HG03064 (cell line): ENCODE measurements around the gene CDC42SE2.
A peak's percentile ranks its signal among the peaks of the same experiment; 100 is the strongest.

Experiments used
- ATAC-seq: cut with Tn5 transposase; IDR thresholded peaks from one replicate; pipeline ENCODE4 v1.9.1; 2021; ENCODE audit warnings: low read depth; ENCODE audit not compliant: unreplicated experiment

The CDC42SE2 gene

DNA sequence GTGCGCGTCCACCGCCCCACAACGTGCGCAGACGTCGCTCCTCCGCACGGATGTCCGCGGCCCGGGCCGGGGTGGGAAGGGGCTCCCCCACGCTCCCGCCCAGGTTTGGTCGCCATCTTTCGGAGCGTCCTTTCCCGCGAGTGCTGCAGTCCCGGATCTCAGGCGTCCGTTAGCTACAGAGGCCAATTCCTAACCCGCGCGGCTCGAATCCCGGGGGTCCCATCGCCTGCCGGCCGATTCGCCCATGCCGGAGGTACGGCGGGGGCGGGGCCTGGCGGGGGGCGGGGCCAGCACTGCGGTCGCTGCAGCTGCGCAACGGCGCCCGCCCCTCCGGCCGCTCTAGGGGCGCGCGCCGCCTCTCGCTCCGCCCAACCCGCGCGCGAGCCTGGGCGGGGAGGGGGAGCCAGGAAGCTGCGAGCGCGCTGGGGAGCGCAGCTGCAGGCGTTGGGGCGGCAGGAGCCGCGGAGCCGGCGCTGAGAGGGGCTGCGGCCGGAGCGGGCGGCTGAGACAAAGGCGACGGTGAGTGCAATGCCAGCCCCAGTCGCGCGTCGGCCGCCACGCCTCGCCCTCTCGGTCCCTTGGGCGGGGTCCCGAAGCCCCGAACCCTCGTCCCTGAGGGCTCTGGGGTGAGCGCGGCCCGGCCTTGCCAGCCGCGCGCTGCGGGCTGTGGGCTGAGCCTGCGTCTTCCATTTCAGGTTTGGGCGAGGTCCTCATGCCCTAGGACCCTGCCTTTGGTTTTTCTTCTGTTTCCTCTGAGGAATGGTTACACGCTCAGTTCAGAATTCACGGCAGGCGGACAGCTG is at the start of gene CDC42SE2:
Gene CDC42SE2 (plus strand): TSS at position 406 of the 803 bp plus-strand sequence. CDS start 95,441 bp downstream, outside the sequence.
- ATAC-seq, result peak; percentile 87

- no peak for ATAC-seq
Measured at GRCh38 chr5:131214609-131215227, 49.1 kb upstream of the CDC42SE2 start.

GRCh38 chr5:131217791-131218190 is 46.1 kb upstream of the CDC42SE2 start:
- ATAC-seq, result no peak

GRCh38 chr5:131218392-131218791 is 45.5 kb upstream of the CDC42SE2 start:
- ATAC-seq, result peak; percentile 51

DNA sequence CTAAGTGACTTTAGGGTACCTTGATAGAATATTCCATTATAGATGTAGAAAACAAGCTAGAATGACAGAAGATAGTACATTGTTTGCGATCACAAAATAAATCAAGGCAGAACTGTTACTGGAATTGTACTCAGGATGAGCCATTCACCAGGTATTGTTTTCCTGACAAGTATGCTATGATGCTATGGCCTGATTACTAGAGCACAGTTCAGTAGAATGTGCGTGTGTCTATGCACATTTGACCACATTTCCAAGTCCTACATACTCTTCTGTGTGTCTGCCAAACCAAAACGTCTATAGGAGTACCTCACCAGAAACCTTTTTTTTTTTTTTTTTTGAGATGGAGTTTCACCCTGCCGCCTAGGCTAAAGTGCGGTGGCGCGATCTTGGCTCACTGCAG is 43.3 kb upstream of the CDC42SE2 start:
- ATAC-seq, result no peak

DNA sequence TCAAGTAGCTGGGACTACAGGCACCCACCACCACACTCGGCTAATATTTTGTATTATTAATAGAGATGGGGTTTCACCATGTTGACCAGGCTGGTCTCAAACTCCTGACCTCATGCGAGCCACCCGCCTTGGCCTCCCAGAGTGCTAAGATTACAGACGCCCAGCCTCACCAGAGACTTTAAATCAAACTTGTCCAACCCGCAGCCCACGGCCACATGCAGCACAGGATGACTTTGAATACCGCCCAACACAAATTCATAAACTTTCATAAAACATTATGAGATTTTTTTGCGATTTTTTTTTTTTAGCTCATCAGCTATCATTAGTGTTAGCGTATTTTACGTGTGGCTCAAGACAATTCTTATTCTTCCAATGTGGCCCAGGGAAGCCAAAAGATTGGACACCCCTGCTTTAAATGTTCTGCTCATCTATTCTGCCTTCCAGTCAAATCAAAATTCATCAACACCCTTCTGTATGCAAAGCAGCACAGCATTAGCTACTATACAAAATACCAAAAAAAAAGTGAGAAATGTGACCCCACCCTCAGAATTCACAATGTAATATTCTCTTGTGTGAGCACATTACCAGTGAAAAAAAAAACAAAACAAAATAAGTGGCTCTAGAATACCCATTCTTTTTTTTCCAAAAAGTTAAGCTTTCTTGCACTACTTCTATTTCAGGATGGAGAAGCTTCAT is 42.7 kb upstream of the CDC42SE2 start:
- no peak for ATAC-seq

DNA sequence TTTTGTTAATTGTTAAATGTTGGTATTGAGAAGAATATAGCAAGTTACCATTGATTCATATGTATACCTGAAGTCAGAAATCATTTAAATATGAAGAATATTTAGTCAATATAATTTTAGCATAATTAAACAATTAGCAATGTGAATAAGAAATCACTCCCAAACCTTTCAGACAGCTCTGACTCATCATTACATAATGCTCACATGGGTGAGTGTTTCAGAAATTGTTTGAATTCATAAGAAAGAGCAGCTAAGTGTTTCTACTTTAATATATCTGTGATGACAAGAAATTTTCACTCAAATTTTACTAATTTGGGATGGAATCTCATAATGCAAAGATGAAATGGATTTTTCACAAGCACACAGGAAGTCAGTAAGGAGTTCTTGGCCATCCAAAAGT is 42.0 kb upstream of the CDC42SE2 start:
- no peak for ATAC-seq

GRCh38 chr5:131222731-131223130 is 41.1 kb upstream of the CDC42SE2 start:
- no peak for ATAC-seq

GRCh38 chr5:131223751-131224386 is 40.0 kb upstream of the CDC42SE2 start:
- ATAC-seq, result no peak

DNA sequence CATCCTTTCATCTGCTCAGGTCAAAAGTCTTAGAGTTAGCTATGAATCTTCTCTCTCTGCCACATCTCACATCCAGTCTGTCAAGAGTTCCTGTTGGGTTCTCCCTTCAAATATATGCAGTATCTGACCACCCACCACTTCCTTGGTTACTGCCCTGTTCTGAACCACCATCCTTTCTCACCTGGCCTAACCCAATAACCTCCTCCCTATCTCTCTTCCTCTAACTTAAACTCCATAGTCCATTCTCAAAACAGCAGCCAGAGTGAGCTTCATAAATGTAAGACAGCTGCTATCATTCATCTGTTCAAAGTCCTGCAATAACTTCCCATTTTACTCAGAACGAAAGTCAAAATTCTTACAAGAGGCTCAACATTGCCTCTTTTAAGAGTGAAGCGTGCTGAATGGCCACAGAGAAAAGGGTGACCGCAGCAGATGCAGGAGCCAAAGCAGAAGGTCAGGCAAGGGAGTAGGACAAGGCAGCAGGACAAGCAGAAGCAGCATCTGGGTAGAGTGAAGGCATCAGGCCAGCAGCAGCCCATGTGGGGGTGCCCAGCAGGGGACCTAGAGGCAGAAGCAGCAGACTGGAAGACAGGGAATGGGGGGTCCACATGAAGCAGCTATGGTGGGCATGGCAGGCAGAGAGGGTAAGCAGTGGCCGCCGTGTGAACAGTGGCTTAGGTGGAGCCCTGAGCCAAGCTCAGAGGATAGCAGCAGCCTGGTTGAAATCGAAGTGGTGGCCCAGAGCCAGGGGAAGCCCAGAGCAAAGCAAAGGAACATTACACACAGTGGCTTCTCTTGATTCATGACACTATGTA is 39.3 kb upstream of the CDC42SE2 start:
- ATAC-seq, result peak; percentile 80

- ATAC-seq, result no peak
Measured at GRCh38 chr5:131225282-131225974, 38.4 kb upstream of the CDC42SE2 start.

- no peak for ATAC-seq
Measured at GRCh38 chr5:131226899-131227298, 37.0 kb upstream of the CDC42SE2 start.

DNA sequence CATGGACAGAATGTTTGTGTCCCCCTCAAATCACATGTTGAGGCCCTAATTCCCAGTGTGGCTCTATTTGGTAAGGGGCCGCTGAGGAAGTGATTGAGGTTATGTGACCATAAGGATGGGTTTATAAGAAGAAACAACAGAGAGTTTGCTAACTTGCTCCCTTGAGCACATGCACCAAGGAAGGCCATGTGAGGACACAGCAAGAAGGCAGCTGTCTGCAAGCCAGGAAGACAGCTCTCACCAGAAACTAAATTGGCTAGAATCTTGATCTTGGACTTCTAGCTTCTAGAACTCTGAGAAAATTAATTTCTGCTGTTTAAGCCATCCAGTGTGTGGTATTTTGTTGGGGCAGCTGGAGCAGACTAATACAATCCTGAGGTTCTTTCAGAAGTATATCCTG is 35.2 kb upstream of the CDC42SE2 start:
- ATAC-seq, result no peak

GRCh38 chr5:131229623-131230022 is 34.2 kb upstream of the CDC42SE2 start:
- no peak for ATAC-seq

- no peak for ATAC-seq
Measured at GRCh38 chr5:131230406-131230805, 33.4 kb upstream of the CDC42SE2 start.

- no peak for ATAC-seq
Measured at GRCh38 chr5:131239686-131240085, 24.2 kb upstream of the CDC42SE2 start.

- no peak for ATAC-seq
Measured at GRCh38 chr5:131242728-131243255, 21.1 kb upstream of the CDC42SE2 start.

- no peak for ATAC-seq
Measured at GRCh38 chr5:131245312-131245711, 18.5 kb upstream of the CDC42SE2 start.

DNA sequence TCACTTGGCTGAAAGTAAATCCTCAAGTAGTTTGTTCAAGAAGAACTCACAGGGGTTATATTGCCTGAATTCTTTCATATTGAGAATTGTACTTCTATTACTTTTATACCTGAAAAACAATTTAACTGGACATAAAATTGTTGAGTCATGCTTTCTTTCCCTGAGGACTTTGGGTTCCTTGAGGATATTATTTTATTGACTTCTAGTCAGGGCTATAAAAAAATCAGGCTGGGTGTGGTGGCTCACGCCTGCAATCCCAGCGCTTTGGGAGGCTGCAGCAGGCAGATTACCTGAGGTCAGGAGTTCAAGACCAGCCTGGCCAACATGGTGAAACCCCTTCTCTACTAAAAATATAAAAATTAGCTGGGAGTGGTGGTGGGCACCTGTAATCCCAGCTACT is 17.9 kb upstream of the CDC42SE2 start:
- ATAC-seq, result no peak
